K562 (cell line): ENCODE data around the gene DEFB108B. TPM values are rescaled to one million over a fixed set of nuclear protein-coding genes. Genes with fewer than 3 reads are reported as not detected.
"Not testable (repeated sequence)": the region's sequence is repeated elsewhere in the genome, so short reads cannot be mapped to it uniquely, and the experiment has no call there.

Experiments
- ATF7 ChIP-seq: fragments of 450-650 bp; IDR thresholded peaks from 2 replicates; pipeline ENCODE4 v1.7.1; 2014; ENCODE audit warnings: mild to moderate bottlenecking, moderate library complexity
- CTBP1 ChIP-seq: fragments of 450-650 bp; IDR thresholded peaks from 2 replicates; pipeline ENCODE4 v1.6.1; 2016; ENCODE audit warnings: borderline replicate concordance
- ETV5 ChIP-seq: sonication (generic); formaldehyde crosslinking; IDR thresholded peaks from 2 replicates; pipeline ENCODE4 v1.4.0; 2020; ENCODE audit warnings: low read depth, mild to moderate bottlenecking, missing genetic modification reagents
- HCFC1 ChIP-seq: IDR thresholded peaks from 2 replicates; pipeline ENCODE4 v1.6.1; 2012; ENCODE audit warnings: low read depth, low read length, improper control_type of control experiment
- KLF16 ChIP-seq: IDR thresholded peaks from 2 replicates; pipeline ENCODE4 v1.6.1; 2016; ENCODE audit warnings: antibody characterized with exemption
- MYC ChIP-seq, 2 experiments: fragments of 250-450 bp in 1 of 2; sonication (Bioruptor Pico) in 1 of 2; IDR thresholded peaks; 2 replicates each; pipeline versions ENCODE4 v1.5.1 to v1.6.1; 2012 to 2021; ENCODE audit warnings: low read depth in 2 of 2, borderline replicate concordance in 1 of 2, improper control_type of control experiment in 1 of 2, low read length in 1 of 2, mild to moderate bottlenecking in 1 of 2, moderate library complexity in 1 of 2
- RAD21 ChIP-seq, 2 experiments: fragments of 250-450 bp in 1 of 2; fragments of 450-650 bp in 1 of 2; sonication (Bioruptor Pico) in 1 of 2; formaldehyde crosslinking in 1 of 2; IDR thresholded peaks in 1 of 2; conservative IDR thresholded peaks in 1 of 2; 2 replicates each; pipeline versions ENCODE4 v1.4.0 to v1.8.0; 2020 to 2022; ENCODE audit warnings: mild to moderate bottlenecking in 2 of 2, moderate library complexity in 1 of 2
- RB1 ChIP-seq: fragments of 450-650 bp; IDR thresholded peaks from 2 replicates; pipeline ENCODE4 v1.6.1; 2017; ENCODE audit warnings: low read depth, mild to moderate bottlenecking
- SMC3 ChIP-seq: conservative IDR thresholded peaks from 2 replicates; pipeline ENCODE4 v1.6.1; 2011; ENCODE audit warnings: low read depth, low read length, improper control_type of control experiment; ENCODE audit not compliant: insufficient read depth
- STAG1 ChIP-seq: sonication (generic); formaldehyde crosslinking; IDR thresholded peaks from 2 replicates; pipeline ENCODE4 v1.5.0; 2020; ENCODE audit warnings: missing genetic modification reagents, borderline replicate concordance
- YY1 ChIP-seq, 3 experiments: IDR thresholded peaks; 2 replicates each; pipeline ENCODE4 v1.6.1; 2011; ENCODE audit warnings: low read length in 2 of 3, mild to moderate bottlenecking in 2 of 3, moderate library complexity in 2 of 3, borderline replicate concordance in 1 of 3, control low read depth in 1 of 3, low read depth in 1 of 3; ENCODE audit not compliant: insufficient read depth in 3 of 3, insufficient replicate concordance in 2 of 3, control insufficient read depth in 1 of 3, insufficient read length in 1 of 3; ENCODE audit errors: extremely low read depth in 1 of 3
- polyA plus RNA-seq, 8 experiments: library from polyadenylated mRNA; depleted of rRNA in 4 of 8; stranded (reverse) in 5 of 8; unstranded in 3 of 8; fragments of >200 nt; fragmentation: Nextera tagmentation in 2 of 8; fragmentation: Illumina TruSeq in 1 of 8; extraction: Ambion mirVana in 2 of 8; extraction: Trizol in 1 of 8; gene quantifications; 2 replicates each; pipeline versions ENCODE4 v1.2.1 to v1.2.3, GENCODE V29; 2011 to 2014; ENCODE audit warnings: inconsistent platforms in 1 of 8, missing spikeins in 1 of 8
- total RNA-seq, 7 experiments: library from RNA; depleted of rRNA in 6 of 7; stranded (reverse); fragments of >200 nt in 6 of 7; fragmentation: Illumina TruSeq in 2 of 7; extraction: Trizol in 2 of 7; gene quantifications; 2 replicates each; pipeline versions ENCODE4 v1.2.1 to v1.2.3, GENCODE V29; 2011 to 2021; ENCODE audit warnings: low replicate concordance in 1 of 7
- TF ChIP-seq, protein P1 (sequence below): fragments of 450-650 bp; IDR thresholded peaks from 2 replicates; pipeline ENCODE4 v1.6.1; 2017; ENCODE audit warnings: antibody characterized with exemption, mild to moderate bottlenecking
- TF ChIP-seq, protein P2 (sequence below): fragments of 450-650 bp; formaldehyde crosslinking; IDR thresholded peaks from 2 replicates; pipeline ENCODE4 v1.4.0; 2020; ENCODE audit warnings: mild to moderate bottlenecking, moderate library complexity
- TF ChIP-seq, protein P3 (sequence below), 3 experiments: IDR thresholded peaks in 2 of 3; conservative IDR thresholded peaks in 1 of 3; 2 replicates each; pipeline ENCODE4 v1.5.1; 2011 to 2012; ENCODE audit warnings: low read length in 3 of 3, mild to moderate bottlenecking in 3 of 3, control low read depth in 2 of 3, improper control_type of control experiment in 1 of 3, inconsistent platforms in 1 of 3, low read depth in 1 of 3, mixed read lengths in 1 of 3, moderate library complexity in 1 of 3; ENCODE audit not compliant: insufficient read depth in 2 of 3
- TF ChIP-seq, protein P4 (sequence below), 2 experiments: fragments of 450-650 bp; IDR thresholded peaks; 2 replicates each; pipeline ENCODE4 v1.6.1; 2016

DEFB108B gene
- total and polyA plus RNA-seq, 9 of the 15 experiments (the other 6 are each of a cell fraction or from before 2014, with no cell fraction given) = not detected

DNA sequence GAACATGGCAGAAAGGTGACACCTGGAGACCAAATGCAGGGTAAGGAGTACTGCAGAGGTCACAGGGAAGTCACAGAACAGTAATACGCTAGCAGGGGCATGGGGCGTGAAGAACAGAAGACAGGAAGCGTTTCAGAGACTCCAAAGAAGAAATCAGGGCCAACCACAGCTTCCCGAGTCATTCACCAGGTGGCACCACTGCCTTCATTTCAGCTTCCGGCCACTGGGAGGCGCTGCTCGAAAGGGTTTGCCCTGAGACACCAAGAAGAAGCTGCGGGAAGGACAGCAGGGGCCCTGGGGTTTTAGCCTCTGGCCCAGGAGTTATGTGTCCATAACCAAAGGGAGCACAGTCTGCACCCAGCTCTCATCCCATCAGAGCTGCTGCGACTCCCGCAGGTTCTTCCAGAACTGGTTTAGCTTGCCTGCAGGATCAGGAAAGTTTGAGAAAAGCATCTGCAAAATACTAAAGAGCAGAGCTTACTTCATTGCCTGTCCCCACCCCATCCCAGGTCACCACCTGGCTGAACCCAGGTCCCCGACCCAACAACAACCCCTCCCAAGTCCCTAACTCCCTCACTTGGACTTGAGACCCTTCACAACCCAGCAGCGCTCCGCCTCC, 32.6 kb upstream of the DEFB108B start (continued):
- TF ChIP-seq YY1 (IDR thresholded peaks at IDR 0.05; ENCODE audit: borderline replicate concordance in 1 of 3, control insufficient read depth in 1 of 3, extremely low read depth in 1 of 3, insufficient read depth in 3 of 3, insufficient read length in 1 of 3, insufficient replicate concordance in 2 of 3, low read depth in 1 of 3, low read length in 2 of 3) (peak in 1 of 3 experiments; percentile 23), ETV5 (peak; percentile 66; the same call in 1 of the 2 replicates), HCFC1 (0 out of 2 replicates have a peak, but pooled peaks have one; percentile 14), SMC3 (peak; percentile 73), STAG1 (CRISPR knock-in tag) (peak; percentile 69; the same call in 1 of the 2 replicates), RAD21 (CRISPR knock-in tag; conservative IDR thresholded peaks at IDR 0.05 in 1 of 2, IDR thresholded peaks at IDR 0.05 in 1 of 2) (peak; percentile 70 to 87), RB1 (peak; percentile 26; the same call in 1 of the 2 replicates), KLF16 (peak; percentile 54; the same call in 1 of the 2 replicates), CTBP1 (peak; percentile 48; the same call in 1 of the 2 replicates), ATF7 (0 out of 2 replicates have a peak, but pooled peaks have one; percentile 13), MYC (IDR thresholded peaks at IDR 0.05; ENCODE audit: low read depth, low read length) (peak; percentile 15; the same call in 1 of the 2 replicates)
- TF ChIP-seq, protein P1, sequence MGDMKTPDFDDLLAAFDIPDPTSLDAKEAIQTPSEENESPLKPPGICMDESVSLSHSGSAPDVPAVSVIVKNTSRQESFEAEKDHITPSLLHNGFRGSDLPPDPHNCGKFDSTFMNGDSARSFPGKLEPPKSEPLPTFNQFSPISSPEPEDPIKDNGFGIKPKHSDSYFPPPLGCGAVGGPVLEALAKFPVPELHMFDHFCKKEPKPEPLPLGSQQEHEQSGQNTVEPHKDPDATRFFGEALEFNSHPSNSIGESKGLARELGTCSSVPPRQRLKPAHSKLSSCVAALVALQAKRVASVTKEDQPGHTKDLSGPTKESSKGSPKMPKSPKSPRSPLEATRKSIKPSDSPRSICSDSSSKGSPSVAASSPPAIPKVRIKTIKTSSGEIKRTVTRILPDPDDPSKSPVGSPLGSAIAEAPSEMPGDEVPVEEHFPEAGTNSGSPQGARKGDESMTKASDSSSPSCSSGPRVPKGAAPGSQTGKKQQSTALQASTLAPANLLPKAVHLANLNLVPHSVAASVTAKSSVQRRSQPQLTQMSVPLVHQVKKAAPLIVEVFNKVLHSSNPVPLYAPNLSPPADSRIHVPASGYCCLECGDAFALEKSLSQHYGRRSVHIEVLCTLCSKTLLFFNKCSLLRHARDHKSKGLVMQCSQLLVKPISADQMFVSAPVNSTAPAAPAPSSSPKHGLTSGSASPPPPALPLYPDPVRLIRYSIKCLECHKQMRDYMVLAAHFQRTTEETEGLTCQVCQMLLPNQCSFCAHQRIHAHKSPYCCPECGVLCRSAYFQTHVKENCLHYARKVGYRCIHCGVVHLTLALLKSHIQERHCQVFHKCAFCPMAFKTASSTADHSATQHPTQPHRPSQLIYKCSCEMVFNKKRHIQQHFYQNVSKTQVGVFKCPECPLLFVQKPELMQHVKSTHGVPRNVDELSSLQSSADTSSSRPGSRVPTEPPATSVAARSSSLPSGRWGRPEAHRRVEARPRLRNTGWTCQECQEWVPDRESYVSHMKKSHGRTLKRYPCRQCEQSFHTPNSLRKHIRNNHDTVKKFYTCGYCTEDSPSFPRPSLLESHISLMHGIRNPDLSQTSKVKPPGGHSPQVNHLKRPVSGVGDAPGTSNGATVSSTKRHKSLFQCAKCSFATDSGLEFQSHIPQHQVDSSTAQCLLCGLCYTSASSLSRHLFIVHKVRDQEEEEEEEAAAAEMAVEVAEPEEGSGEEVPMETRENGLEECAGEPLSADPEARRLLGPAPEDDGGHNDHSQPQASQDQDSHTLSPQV = peak; percentile 34; the same call in 1 of the 2 replicates
- TF ChIP-seq, protein P2, sequence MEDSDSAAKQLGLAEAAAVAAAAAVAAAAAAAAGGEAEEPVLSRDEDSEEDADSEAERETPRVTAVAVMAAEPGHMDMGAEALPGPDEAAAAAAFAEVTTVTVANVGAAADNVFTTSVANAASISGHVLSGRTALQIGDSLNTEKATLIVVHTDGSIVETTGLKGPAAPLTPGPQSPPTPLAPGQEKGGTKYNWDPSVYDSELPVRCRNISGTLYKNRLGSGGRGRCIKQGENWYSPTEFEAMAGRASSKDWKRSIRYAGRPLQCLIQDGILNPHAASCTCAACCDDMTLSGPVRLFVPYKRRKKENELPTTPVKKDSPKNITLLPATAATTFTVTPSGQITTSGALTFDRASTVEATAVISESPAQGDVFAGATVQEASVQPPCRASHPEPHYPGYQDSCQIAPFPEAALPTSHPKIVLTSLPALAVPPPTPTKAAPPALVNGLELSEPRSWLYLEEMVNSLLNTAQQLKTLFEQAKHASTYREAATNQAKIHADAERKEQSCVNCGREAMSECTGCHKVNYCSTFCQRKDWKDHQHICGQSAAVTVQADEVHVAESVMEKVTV (CRISPR knock-in tag) = peak; percentile 38; the same call in 1 of the 2 replicates
- TF ChIP-seq, protein P3, sequence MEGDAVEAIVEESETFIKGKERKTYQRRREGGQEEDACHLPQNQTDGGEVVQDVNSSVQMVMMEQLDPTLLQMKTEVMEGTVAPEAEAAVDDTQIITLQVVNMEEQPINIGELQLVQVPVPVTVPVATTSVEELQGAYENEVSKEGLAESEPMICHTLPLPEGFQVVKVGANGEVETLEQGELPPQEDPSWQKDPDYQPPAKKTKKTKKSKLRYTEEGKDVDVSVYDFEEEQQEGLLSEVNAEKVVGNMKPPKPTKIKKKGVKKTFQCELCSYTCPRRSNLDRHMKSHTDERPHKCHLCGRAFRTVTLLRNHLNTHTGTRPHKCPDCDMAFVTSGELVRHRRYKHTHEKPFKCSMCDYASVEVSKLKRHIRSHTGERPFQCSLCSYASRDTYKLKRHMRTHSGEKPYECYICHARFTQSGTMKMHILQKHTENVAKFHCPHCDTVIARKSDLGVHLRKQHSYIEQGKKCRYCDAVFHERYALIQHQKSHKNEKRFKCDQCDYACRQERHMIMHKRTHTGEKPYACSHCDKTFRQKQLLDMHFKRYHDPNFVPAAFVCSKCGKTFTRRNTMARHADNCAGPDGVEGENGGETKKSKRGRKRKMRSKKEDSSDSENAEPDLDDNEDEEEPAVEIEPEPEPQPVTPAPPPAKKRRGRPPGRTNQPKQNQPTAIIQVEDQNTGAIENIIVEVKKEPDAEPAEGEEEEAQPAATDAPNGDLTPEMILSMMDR (IDR thresholded peaks at IDR 0.05 in 2 of 3, conservative IDR thresholded peaks at IDR 0.05 in 1 of 3; ENCODE audit: insufficient read depth in 2 of 3, low read depth in 1 of 3, low read length in 3 of 3) = peak; percentile 79 to 96 (median 95)
- TF ChIP-seq, protein P4, sequence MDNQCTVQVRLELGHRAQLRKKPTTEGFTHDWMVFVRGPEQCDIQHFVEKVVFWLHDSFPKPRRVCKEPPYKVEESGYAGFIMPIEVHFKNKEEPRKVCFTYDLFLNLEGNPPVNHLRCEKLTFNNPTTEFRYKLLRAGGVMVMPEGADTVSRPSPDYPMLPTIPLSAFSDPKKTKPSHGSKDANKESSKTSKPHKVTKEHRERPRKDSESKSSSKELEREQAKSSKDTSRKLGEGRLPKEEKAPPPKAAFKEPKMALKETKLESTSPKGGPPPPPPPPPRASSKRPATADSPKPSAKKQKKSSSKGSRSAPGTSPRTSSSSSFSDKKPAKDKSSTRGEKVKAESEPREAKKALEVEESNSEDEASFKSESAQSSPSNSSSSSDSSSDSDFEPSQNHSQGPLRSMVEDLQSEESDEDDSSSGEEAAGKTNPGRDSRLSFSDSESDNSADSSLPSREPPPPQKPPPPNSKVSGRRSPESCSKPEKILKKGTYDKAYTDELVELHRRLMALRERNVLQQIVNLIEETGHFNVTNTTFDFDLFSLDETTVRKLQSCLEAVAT (IDR thresholded peaks at IDR 0.05) = peak in 1 of 2 experiments; percentile 88; a peak in 2 of 4 replicates
- TF ChIP-seq MYC (CRISPR knock-in tag; IDR thresholded peaks at IDR 0.05; ENCODE audit: borderline replicate concordance, low read depth) = not testable (repeated sequence)
